Measurements from ENCODE around the gene GJB5.
"Not testable (repeated sequence)": the region's sequence is repeated elsewhere in the genome, so short reads cannot be mapped to it uniquely, and the experiment has no call there.

GJB5 gene

GRCh38 chr1:34754964-34755637 lies at the start of gene GJB5:
GJB5 (plus strand) TSS chr1:34755047; CDS start chr1:34757331, 2,284 bp downstream.
- no peak for DNase-seq

DNA sequence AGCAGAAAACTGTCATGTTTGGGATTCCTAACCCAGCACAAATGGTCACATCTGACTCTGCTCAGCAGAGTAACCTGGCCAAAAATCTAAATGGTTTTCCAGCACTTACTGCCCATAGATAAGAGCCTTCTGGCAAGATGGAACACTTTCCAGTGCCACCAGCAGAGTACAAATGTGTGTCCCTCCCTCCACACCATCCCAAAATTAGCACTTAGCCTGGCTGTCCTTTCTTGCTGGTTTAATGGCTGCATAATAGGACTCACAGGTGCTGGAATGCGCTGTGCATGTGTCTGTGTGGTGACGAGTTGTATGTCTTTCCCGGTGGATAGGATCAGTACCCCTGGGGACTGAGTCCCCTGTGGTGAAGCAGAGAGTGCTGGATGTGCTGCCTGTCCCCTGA lies 49.8 kb upstream of the GJB5 start:
- DNase-seq, result no peak

DNA sequence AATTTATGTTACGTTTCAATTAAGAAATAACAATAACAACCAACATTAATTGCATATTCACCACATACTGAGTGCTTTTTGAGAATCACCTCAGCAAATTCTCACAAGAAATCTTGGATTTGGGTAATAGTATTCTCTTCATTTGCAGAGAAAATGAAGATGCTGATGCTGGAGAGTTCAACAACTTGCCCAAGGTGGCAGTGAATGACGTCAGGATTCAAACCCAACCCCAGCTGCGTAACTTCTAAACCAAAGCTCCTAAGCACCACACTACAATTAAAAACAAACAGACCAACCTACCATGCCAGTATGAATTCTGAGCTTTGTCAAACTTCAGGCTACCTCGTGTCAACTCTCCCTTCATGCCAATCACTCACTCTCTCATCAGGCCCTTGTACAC lies 46.7 kb upstream of the GJB5 start:
- DNase-seq, result no peak

GRCh38 chr1:34709547-34709946 lies 45.3 kb upstream of the GJB5 start:
- DNase-seq, result no peak

DNA sequence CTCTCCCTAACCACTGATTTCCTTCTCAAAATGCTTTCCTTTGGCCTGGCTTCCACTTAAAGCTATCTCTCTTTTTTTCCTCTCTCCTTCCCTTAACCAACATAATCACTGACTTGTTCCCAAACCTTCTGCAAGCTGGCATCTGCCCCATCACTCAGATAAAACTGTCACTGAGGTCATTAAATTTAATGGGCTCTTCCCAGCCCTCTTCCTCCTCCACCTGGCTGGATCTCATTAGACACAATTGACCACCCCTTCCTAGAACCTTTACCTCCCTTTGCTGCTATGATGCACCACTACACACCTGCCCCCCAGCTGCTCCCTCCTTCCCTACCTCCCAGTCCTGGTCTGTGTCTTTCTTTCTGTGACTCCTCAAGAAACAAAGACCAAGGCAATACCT lies 44.0 kb upstream of the GJB5 start:
- no peak for DNase-seq

- DNase-seq, result no peak
Measured at GRCh38 chr1:34711485-34711884, 43.4 kb upstream of the GJB5 start.

DNA sequence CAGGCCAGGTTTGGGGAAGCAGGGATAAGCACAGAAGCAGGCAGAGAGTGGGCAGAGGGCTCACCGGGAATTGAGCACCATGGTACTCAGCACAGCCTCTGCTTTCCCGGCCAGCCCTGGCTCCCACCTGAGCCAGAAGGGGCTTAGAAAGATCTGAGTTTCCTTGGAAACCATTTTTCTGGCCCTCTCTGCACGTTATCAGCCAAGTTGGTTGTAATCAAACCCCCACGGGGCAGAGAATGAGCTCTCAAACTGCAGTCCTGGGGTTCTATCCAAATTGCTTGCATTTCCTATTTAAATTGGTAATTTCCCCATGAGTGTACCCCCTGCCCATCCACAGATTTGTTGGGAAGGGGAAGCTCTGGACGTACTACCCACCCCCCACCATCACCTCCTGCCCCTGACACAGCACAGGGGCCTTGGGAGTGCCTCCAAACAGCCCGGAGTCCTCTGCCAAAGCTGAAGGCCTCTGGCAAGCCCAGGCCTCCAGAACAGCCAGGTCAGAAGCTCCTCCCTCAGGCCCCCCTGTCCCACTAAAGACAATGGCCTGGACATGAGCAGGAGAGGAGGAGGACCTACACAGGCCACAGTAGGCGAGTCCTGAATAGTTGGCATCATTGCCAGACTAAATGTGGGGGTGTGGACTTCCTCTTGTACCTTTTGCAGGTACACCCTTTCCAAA lies 42.7 kb upstream of the GJB5 start:
- no peak for DNase-seq

DNA sequence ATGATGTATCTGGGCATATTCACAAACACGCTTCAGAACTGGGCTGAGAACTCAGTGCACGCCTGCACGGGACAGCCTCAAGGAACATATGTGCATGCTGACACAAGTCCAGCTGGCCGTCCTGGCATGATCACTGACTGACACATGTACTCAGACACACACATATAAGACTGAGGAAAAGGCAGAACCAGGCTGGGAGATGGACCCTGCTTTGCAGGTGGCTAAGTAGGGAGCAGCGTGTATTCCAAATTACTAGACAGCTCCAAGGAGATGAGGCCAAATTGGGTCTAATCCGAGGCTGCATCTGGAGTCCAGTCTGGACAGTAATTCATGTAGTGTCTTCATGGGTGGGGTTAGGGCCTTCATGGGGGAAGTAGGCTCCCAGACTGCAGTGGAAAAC lies 41.4 kb upstream of the GJB5 start:
- no peak for DNase-seq

DNA sequence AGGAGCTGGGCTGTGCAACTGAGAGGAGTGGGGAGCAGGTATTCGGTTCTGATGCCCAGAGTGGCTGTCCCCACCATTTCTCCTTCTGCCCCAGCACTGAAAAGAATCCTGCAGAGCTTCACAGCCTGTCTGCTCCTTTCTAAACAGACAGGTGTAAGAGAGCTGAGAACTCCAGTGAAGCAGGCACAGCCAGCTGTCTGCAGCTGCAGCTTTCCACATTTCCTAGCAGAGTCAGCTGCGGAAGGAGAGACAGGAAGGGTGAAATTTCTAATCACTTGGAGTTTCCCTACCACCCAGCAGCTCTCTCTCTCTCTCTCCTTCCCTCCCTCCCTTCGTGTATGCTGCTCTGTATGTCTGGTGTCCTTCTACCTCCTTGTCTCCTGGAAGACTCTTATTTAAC lies 40.5 kb upstream of the GJB5 start:
- no peak for DNase-seq

GRCh38 chr1:34715139-34715538 lies 39.7 kb upstream of the GJB5 start:
- no peak for DNase-seq

- no peak for DNase-seq
Measured at GRCh38 chr1:34721241-34721640, 33.6 kb upstream of the GJB5 start.

DNA sequence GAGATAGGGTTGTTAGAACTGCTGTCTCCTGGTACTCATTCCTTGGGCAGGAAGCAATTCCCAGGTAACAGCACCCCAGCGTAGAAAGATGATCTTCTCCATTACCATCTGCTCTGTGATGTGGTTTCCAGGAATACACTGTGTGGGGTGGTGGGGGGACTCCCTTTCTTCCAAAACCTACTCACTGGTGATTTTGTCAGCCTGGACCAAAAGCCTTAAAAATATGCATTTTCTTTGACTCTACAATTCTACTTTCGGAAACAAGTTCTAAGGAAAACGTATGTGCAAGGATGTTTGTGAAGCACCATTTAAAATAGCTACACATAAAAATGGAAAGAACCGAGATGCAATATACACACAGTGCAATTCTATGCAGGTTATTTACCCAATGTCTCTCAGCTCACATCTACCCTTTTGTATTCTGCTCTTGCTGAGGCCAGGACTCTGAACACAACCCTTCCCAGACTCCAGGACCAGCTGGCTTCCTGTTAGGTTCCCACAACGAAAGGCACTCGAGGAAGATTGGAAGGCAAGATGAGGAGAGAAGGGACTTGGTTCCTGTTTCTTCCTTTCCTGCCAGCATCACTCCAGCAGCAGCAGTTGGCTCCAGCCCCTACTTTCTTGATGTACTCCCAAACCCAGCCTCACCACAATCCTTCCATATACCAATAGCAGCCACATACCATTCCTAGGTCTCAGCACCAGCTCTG lies 33.0 kb upstream of the GJB5 start:
- no peak for DNase-seq

GRCh38 chr1:34726861-34727260 lies 28.0 kb upstream of the GJB5 start:
- no peak for DNase-seq

DNA sequence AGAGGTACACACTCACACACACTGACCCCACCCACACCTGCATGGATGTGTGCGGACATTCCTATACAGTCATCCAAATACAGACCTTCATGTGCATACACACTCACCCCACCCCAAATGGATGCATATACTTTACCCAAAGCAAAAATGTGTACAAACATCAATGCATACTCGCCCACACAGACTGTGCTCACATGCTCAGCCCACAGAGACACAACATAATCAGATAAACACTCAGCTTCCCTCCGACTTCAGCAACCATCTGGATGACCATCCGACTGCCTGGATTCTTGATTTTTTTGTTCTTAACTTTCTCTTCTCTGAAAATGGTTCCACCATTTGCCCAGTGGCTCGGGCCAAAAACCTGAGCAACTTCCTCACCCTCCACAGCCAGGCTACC lies 24.4 kb upstream of the GJB5 start:
- DNase-seq, result no peak

- DNase-seq, result not testable (repeated sequence)
Measured at GRCh38 chr1:34732831-34733230, 22.0 kb upstream of the GJB5 start.

DNA sequence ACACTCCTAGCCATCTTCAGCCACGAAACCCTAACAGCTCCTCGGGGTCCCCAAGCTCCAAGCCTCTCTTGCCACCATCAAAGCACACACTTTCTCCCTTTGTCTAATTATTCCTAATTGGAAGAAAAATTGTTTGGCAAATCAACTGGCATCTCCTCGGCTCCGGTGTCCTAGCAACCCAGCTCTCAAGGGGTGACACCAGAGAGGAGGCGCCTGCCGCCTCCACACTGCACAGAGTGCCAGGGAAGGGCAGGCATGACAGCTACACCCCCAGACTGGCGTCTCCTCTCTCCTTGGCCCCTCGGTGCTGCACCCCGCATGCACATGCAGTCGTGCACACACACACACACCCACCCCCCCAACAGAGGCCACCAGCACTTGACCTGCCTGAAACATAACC lies 18.2 kb upstream of the GJB5 start:
- no peak for DNase-seq

GRCh38 chr1:34737236-34737635 lies 17.6 kb upstream of the GJB5 start:
- DNase-seq, result not testable (repeated sequence)

- DNase-seq, result no peak
Measured at GRCh38 chr1:34739613-34740012, 15.2 kb upstream of the GJB5 start.

GRCh38 chr1:34740161-34740868 lies 14.5 kb upstream of the GJB5 start:
- DNase-seq, result peak in 1 of 2 experiments; percentile 11

DNA sequence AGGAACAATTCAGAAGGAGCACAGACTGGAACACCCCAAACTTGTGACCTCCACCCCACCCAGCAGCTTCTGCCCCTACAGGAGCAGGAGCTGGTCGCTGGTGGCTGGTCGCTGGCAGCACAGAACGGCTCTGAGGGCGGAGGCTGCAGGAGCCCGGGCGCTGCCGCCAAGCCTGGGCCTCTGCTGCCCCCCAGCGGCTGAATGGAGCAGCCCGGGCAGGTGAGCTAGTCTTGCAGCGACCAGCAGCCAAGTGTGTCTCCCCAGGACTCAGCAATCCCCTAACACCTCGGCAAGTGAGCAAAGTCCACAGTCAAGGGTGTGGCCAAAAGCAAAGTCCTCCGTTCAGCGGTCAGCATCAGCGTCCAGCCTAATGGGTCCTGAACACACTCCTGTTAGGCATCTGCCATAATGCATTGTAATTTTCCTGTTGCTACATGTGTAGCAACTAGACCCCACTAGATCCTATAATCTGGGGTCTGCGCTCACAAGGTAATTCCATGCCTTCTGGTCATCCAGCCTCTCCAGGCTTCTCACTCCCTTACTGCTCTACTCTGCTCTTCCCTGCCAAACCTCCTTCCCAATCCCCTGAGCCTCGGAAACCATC lies 12.1 kb upstream of the GJB5 start:
- DNase-seq, result peak; percentile 38 to 56

DNA sequence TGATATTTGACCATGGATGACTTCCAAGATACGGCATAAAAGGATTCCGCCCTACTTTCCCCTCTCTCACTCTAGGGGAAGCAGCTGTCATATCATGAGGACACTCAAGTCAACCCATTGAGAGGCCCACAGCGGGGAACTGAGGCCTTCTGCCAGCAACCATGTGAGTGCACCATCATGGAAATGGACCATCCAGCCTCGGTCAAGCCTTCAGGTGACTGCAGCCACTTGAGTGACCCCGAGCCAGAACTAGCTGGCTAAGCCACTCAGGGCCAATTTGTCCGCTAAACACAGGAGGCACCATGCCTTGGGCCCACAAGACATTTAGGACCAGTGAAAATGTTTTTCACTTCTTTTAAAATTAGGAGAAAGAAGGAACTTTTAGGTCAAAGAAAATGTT lies 11.1 kb upstream of the GJB5 start:
- no peak for DNase-seq

GRCh38 chr1:34744851-34745250 lies 10.0 kb upstream of the GJB5 start:
- DNase-seq, result no peak

GRCh38 chr1:34745666-34746065 lies 9.2 kb upstream of the GJB5 start:
- no peak for DNase-seq
